C1 segment of cervical spinal cord (tissue), 14 donors: ENCODE results near the gene THADA.

ENCODE experiments used
- DNase-seq, 14 donors: peaks; one replicate each; lab custom pipeline; 2025; lab: John Stamatoyannopoulos, UW

Gene THADA

DNA sequence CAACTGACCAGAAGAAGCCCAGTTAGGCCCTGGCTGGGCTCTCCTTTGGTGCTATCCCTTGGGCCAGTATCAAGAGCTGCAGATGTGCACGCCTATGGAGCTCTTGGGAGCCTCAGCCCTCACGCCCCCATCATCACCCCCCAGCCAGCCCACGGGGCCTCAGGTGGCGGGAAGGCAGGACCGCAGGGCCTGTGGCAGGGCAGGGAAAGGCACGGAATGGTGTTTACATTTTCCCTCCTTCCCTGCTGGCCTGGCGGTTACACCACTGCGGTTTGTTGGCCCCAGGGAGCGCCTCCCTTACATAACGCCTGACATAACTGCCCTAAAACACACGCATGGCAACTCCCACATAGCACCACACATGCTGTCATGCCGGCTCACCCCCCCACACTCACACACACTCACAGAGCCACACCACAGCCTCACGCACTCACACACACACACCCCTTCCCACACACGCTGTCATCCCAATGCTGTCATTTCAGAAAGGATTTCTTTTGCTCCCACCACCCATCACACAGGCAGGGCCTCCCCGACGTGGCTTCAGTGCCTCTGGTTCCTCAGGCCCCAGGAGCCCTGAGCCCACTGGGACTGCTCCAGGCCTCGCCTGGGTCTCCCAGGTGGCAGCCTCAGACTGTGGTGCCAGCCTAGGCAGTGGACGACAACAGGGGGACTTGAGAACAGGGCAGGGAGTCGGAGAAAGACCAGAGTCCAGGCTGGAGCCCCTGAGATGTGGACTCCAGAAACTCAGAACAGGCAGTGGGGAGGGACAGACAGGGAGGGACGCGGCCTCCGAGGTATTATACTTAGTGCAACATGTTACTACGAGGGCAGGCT lies 385.2 kb downstream of the THADA start:
- DNase-seq: no peak

DNA sequence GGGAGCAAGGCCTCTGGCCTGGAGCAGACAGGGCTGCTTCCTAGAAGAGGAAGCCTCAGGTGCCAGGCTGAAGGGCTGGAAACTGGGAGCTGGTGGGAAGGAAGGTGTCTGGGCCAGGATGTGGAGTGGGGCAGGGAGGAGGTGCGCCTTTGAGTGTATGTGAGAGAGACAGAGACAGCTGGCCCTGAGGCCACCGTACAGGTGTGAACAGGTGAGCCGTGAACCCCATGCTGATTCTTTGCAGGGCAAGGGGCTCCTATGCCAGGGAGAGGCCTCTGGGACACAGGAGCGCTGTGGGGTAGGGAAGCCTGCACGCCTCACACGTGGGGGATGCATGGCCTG lies 385.7 kb downstream of the THADA start:
- no peak for DNase-seq

DNA sequence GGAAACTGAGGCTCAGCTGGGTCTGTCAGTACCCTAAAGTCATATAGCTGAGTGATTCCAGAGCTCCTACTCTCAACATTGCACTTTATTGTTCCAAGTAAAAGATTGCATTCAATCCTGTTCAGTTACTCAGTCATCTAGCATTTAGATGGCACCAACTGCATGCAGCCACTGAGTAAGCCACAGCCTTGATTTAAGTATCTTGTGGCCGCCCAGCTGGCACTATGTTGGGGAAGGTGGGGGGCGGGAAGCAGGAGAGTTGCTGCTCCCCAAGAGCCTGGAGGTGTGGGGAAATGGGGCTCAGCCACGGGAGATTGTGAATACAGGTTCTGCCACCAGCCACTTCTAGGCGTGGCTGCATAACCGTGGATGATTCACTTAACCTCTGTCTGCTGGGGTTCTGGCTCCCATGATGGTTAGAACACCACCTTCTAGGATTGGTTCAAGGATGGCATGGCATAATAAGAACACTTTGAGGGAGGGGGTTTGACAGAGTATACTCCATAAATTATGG lies 386.6 kb downstream of the THADA start:
- no peak for DNase-seq

GRCh38 chr2:43207553-43208300 lies 388.1 kb downstream of the THADA start:
- DNase-seq: no peak

DNA sequence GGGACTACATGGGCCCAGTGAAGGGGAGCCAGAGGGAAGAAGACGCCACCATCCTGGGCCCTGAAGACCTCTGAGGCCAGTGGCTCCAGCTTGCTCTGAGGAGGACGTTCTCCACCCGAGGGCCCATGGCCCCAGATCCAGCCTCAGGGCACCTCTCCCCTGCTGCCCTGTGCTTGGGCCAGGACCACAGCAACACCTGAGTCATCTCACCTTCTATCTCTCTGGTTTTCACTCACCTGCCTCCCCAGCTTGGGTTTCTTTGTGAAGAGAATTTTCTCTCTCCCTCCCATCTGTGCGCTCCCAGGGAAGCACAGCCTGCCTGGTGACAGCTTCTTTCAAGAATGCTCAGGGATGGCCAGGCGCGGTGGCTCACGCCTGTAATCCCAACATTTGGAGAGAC lies 389.2 kb downstream of the THADA start:
- no peak for DNase-seq

- DNase-seq: no peak
These were observed 392.5 kb downstream of the THADA start for GRCh38 chr2:43203373-43203772.

DNA sequence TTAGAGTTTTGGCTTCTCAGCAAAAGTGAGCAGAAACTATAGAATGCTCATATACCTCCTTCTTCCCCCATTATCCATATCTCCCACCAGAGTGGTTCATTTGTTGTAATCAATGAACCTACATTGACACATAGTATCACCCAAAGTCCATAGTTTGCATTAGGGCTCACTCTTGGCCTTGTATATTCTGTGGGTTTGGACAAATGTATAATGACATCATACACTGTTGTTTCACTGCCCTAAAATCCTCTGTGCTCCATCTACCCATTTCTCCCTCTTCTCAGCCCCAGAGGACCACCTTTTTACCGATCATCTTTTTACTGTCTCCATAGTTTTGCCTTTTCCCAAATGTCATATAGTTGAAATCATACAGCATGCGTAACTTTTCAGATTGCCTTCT lies 393.5 kb downstream of the THADA start:
- no peak for DNase-seq

GRCh38 chr2:43201497-43201896 lies 394.3 kb downstream of the THADA start:
- no peak for DNase-seq

GRCh38 chr2:43201016-43201415 lies 394.8 kb downstream of the THADA start:
- DNase-seq: no peak

GRCh38 chr2:43199492-43200488 lies 396.0 kb downstream of the THADA start:
- DNase-seq: no peak

DNA sequence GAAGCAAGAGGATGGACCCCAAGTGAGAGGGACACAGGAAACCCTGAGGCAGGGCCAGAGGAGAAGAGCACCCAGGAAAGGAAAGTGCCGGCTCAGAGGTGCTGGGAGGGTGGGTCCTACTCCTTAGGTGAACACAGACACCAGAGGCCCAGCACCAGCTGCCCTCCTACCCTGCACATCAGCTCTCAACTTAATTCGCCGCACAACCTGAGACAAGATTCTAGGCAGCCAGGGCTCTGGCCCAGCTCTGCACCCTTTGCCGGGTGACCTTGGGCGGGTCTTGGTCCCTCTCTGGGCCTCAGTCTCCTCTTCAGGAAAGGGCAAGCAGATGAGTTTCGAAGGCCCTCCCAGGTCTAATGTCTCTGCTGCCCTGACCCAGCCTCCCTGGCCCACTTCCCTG lies 397.6 kb downstream of the THADA start:
- no peak for DNase-seq

DNA sequence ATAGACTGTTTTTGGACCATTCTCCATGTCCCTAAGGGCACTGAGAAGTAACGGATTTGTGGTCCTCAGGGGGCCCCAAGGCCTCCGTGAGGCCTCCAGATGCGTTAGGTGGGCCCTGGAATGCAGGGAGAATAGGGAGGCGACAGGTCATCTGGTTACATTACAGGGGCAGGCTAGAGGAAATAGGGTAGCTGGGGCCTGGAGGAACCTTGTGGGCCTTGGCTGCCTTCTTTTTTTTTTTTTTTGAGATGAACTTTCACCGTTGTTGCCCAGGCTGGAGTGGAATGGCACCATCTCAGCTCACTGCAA lies 398.3 kb downstream of the THADA start:
- no peak for DNase-seq

DNA sequence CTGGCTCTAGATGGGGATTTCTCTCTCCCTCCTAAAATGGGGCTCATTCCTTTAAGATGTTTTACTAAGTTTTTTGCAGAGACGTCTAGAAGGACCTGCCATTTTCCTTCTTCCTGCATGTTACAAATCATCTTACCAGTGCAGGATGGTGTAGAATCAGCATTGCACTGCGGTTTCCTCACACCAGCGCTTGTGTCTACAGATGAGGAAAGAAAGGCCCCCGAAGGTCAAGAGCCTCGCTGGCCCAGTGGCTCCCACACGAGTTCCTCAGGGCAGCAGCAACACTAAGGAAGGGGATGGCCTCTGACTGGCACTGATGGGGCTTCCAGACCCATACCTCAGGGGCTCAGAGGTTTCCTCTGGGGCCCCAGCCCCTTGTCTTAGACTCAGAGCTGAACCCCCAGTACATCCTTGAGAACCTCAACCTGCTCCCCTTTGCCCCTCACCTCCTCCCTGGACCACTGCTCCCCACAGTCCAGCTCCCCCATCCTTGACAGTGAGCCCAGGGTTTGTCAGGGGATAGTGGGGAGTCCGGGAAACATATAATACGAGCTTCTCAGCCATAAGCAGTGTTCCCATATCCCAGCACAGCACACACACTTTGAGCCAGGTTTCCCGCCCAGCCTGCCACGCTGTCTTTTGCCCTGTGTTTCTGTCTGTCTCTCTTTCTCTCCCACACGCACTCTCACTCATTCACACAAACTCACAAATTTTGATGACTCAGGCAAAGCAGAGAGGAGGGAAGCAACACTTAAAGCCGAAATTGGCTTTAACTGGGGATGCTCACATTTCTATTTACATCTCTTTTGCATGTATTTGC lies 398.9 kb downstream of the THADA start:
- DNase-seq: no peak

GRCh38 chr2:43194121-43194869 lies 401.5 kb downstream of the THADA start:
- DNase-seq: no peak

DNA sequence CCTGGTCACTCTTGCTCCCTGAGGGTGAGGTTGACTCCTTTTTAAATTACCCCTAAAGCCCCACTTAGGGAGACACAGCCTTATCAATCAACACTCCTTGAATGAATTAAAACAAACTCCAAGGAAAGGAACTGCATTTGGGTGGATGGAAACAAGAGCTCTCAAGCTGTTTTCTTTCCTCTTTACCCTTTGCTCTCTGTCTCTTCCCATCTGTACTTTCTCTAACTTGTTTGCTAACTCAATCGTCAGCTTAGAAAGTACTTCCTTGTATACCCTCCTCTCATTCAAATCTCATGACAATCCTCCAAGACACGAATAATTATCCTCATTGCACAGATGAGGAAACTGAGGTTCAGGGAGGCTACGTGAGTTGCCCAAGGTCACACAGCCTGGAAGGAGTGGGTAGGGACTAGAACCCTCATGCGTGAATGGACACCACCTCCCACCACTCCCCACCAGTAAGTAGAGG lies 402.2 kb downstream of the THADA start:
- DNase-seq: no peak

DNA sequence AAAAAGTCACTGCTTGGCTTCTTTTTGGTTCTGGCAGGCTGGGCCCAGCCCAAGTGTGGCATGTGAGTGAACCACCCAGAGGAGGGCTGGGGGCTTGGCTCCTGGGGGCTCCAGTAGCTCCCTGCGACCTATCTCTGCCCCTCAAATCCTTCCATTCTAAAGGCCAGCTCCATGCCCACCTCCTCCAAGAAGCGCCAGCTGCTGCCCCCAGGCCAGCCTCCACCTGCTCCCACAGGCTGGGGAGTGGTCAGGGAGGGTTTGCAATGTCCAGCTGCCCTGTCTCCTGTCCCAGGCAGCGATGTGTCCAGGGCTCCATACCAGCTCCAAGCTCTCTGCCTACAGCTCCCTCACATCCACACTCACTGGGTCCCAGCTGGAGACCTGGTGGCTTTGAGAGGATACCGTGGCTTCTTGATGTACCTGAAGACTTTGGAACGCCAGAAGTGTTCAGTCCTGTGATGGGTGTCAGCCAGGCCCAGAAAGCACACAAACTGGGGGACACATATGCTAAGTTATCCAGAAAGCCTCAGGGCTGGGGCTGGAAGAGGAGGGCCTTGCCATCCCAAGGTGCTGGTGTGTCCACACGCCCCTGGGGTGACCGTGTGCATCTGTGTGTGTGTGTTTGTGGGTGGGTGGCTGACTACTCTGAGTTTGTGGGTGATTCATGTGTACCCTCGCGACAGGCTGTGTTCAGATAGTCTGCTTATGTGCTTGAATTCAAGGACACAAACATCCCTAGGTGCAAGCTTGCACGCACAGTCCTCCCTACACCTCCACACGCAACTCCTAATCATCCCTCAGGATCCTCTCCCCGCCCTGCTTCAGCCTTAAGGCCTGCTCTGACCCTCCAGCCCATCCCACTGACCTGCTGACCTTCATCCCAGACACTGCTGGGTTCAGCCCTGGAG lies 402.8 kb downstream of the THADA start:
- DNase-seq: no peak

DNA sequence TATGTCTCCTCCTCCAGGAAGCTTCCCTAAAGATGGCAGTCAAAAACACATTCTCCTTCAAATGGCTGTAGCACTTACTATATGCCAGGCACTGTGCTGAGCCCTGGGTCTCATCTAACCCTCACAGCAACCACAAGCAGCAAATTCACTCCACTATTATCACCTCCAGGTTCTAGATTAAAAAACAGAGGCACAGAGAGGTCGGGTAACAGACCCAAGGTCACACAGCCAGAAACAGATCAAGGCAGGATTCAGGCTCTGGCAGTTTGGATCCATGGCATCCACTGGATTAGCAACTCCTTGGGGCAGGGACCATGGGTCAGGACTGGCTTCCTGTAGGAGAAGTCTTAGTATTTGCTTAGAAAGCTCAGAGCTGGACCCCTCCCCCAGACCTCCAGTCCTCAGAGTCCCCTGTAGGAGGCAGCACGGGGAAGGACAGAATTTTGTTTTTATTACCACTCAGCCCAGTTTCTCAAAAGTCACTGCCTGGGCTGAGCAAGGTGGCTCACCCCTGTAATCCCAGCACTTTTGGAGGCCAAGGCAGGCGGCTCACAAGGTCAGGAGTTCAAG lies 403.8 kb downstream of the THADA start:
- no peak for DNase-seq

DNA sequence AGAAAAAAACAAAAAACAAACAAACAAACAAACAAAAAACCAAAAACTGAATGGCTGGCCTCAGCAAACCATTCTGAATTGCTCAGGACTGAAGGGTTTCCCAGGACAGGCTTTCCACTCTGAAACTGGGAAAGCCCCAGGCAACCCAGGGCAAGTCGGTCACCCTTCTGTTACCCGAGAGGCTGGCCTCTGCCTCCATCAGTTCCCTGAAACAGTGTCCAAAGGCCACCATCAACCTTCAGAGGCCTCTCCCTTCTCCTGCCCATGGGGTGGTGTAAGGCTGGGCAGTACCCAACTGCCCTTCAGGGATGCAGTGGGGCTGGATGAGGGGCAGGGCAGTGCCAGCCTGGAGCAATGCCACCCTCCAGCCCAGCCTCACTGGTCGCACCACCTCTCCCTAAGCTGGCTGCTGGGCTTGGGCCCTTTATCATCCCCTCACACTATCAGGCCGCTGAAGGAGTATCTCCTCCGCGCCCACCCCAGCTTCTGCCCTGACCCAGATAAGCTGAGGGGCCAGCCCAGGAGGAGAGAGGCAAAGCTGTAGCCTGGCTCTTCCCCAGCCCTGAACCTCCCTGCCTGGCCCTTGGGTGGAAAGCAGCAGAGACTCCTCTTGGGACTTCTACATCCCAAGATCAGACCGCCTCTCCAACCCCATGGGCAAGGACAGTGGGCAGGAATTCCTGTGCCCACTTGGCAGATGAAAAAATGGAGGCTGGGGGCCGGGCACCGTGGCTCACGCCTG lies 405.4 kb downstream of the THADA start:
- no peak for DNase-seq
